ENCODE measurements around the gene HYLS1.

HYLS1 gene

DNA sequence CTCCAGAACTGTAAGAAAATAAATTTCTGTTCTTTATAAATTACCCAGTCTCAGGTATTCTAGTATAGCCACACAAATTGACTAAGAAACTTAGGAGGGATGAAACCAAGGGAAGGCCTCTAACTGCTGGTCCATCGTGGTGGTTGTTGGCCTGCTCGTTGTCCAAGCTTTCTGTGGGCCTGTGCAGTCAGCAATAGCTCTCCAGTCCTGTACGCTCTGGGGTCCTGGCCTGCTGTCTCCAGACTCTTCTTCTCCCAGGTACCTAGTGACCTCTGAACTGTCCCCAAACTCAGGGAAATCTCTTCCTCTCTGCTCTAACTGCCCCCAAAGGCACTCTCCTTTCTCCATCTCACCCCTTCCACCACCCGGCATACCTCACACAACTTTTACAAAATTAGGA is 52.7 kb downstream of the HYLS1 start:
- H3K4me1 ChIP-seq (ENCODE audit: control insufficient read depth, insufficient read depth, low read length) = peaks cover 7% of the 10 kb centered on the region
- H3K9me3 ChIP-seq (ENCODE audit: control insufficient read depth, low read length) = no peaks in the 10 kb centered on the region
- no peaks in the 10 kb centered on the region for H3K36me3 ChIP-seq (ENCODE audit: control insufficient read depth, insufficient read depth, low read length)
- peaks cover 8% of the 10 kb centered on the region for H3K27me3 ChIP-seq (ENCODE audit: control insufficient read depth, insufficient read depth, low read length)
- no peak overlapping the region for H3K9ac ChIP-seq (ENCODE audit: low read length)
- no peak overlapping the region for H3K4me3 ChIP-seq (ENCODE audit: low read length)

GRCh38 chr11:125941267-125941618 is 53.8 kb downstream of the HYLS1 start:
- Histone ChIP-seq H3K4me1 (ENCODE audit: control insufficient read depth, insufficient read depth, low read length) (peaks cover 15% of the 10 kb centered on the region), H3K4me3 (ENCODE audit: low read length) (no peak overlapping the region), H3K9ac (ENCODE audit: low read length) (no peak overlapping the region), H3K36me3 (ENCODE audit: control insufficient read depth, insufficient read depth, low read length) (no peaks in the 10 kb centered on the region), H3K9me3 (ENCODE audit: control insufficient read depth, low read length) (no peaks in the 10 kb centered on the region), H3K27me3 (ENCODE audit: control insufficient read depth, insufficient read depth, low read length) (peaks cover 8% of the 10 kb centered on the region)

DNA sequence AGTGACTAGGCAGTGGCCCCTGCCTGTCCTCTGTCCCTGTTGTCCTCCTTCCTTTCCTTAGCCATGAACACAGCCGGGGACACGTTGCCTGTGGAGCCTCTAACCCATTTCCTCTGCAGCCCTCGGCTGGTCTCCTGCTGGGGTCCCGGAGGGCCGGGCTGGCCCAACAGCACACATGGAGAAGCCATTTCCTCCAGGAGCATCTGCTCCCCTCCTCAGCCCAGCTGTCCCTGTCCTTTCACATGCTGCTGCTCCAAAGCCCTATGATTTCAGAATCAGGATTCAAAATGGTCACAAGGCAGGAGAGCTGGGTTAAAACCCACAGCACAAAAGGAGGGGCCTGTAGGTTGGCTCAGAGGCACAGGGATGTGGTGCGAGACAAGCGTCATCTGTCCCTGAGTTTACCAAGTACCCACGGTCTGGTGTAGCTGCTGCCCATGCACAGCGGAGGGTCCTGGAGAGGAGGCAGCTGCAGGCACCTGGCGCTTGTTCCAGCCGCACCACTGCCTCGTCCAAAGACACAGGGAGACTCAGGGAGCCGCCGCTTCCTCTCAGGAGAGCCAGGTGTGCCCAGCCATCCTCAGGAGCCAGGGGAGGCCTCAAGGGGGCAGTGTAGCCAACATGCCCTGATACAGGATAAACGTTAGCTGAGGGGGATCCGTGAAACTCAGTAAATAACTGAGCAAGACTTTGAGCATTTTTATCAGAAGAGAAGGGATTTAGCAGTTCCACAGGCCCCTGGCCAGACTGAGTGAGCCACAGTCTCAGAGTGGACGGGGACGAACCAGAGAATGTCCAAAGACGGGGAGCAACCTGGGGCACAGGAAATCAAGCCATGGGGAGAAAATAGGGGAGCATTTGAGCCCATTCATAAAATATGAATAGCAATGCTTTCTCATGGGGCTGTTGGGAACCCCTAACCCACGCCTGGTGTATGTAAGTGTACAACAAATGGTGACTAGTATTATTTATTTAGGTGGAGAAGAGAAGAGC is 54.4 kb downstream of the HYLS1 start:
- peaks cover 15% of the 10 kb centered on the region for H3K4me1 ChIP-seq (ENCODE audit: control insufficient read depth, insufficient read depth, low read length)
- no peaks in the 10 kb centered on the region for H3K36me3 ChIP-seq (ENCODE audit: control insufficient read depth, insufficient read depth, low read length)
- H3K9ac ChIP-seq (ENCODE audit: low read length) = no peak overlapping the region
- peaks cover 8% of the 10 kb centered on the region for H3K27me3 ChIP-seq (ENCODE audit: control insufficient read depth, insufficient read depth, low read length)
- no peaks in the 10 kb centered on the region for H3K9me3 ChIP-seq (ENCODE audit: control insufficient read depth, low read length)
- no peak overlapping the region for H3K4me3 ChIP-seq (ENCODE audit: low read length)

- Histone ChIP-seq H3K27me3 (ENCODE audit: control insufficient read depth, insufficient read depth, low read length) (peaks cover 8% of the 10 kb centered on the region), H3K9me3 (ENCODE audit: control insufficient read depth, low read length) (no peaks in the 10 kb centered on the region), H3K4me1 (ENCODE audit: control insufficient read depth, insufficient read depth, low read length) (peaks cover 15% of the 10 kb centered on the region), H3K36me3 (ENCODE audit: control insufficient read depth, insufficient read depth, low read length) (no peaks in the 10 kb centered on the region), H3K4me3 (ENCODE audit: low read length) (no peak overlapping the region), H3K9ac (ENCODE audit: low read length) (no peak overlapping the region)
These were observed 55.4 kb downstream of the HYLS1 start for GRCh38 chr11:125942771-125943428.

- H3K27me3 ChIP-seq (ENCODE audit: control insufficient read depth, insufficient read depth, low read length) = peaks cover 8% of the 10 kb centered on the region
- H3K36me3 ChIP-seq (ENCODE audit: control insufficient read depth, insufficient read depth, low read length) = no peaks in the 10 kb centered on the region
- no peaks in the 10 kb centered on the region for H3K9me3 ChIP-seq (ENCODE audit: control insufficient read depth, low read length)
- no peak overlapping the region for H3K9ac ChIP-seq (ENCODE audit: low read length)
- no peak overlapping the region for H3K4me3 ChIP-seq (ENCODE audit: low read length)
- H3K4me1 ChIP-seq (ENCODE audit: control insufficient read depth, insufficient read depth, low read length) = peaks cover 15% of the 10 kb centered on the region
These were observed 56.3 kb downstream of the HYLS1 start for GRCh38 chr11:125943661-125944349.

DNA sequence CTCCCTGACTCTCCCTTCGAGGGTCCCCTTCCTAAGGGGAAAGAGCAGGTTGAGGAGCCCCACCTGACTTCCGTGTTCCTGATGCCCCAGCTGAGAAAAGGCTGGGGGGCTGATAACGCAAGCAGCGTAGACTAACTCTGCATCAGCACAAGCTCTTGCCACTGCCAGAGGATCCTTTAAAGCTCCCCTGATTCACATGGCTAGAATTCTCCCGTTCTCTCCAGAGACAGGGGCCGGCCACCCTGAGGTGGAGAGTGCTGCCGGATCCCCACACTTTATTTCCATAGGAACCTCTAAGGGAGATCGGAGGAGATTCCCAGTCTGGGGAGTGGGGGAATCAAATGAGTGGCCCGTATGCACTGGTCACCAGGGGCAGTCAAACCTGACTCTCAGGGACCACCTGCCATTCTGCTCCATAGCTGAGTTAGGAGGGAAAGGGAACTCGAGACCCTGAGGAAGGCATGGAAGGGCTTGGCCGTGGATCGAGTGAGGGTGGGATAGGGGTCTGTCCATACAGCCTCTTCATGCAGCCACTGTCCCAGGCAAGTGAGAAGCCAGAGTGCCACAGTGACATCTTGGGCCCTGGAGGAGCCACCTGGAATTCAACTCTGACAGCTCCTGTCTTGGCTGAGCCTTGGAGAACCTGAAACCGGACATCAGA is 57.0 kb downstream of the HYLS1 start:
- Histone ChIP-seq H3K27me3 (ENCODE audit: control insufficient read depth, insufficient read depth, low read length) (peaks cover 8% of the 10 kb centered on the region), H3K36me3 (ENCODE audit: control insufficient read depth, insufficient read depth, low read length) (no peaks in the 10 kb centered on the region), H3K9me3 (ENCODE audit: control insufficient read depth, low read length) (no peaks in the 10 kb centered on the region), H3K4me1 (ENCODE audit: control insufficient read depth, insufficient read depth, low read length) (peaks cover 15% of the 10 kb centered on the region), H3K4me3 (ENCODE audit: low read length) (no peak overlapping the region), H3K9ac (ENCODE audit: low read length) (no peak overlapping the region)

DNA sequence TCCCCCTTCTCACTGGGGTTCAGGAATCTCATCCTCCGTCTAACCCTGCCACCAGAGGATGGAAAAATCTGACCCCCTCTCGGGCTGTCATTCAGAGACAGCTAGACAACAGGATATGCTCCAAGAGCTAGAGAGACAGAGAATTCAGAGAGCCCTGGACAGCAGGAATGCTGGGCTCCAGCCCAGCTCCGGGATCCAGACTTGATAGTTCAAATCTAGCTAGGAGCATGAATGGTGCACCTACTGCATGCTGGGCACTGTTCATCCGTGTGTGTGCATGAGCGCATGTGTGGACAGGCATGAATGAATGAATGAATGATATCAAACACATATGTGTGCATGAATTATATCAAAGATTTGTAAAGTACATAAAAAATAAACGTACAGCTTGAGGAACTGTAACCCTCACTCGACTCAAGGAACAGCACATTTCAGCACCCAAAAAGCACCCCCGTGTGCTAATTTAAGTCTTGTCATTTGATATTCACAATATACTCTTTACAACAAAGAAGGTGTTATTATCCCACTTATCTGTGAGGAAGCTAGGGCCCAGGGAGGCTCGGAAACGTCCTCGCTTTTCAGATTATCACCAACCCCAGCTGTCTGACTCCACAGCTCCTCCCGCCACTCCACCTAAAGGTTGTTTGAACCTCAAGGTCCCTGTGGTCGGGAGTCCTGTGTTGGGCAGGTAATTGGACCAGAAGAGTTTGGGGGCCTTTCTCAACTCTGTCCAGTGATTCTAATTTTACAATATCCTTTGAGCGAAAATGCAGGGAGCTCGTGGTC is 57.7 kb downstream of the HYLS1 start:
- Histone ChIP-seq H3K36me3 (ENCODE audit: control insufficient read depth, insufficient read depth, low read length) (no peaks in the 10 kb centered on the region), H3K4me1 (ENCODE audit: control insufficient read depth, insufficient read depth, low read length) (peaks cover 15% of the 10 kb centered on the region), H3K9me3 (ENCODE audit: control insufficient read depth, low read length) (no peaks in the 10 kb centered on the region), H3K4me3 (ENCODE audit: low read length) (no peak overlapping the region), H3K9ac (ENCODE audit: low read length) (no peak overlapping the region), H3K27me3 (ENCODE audit: control insufficient read depth, insufficient read depth, low read length) (peaks cover 8% of the 10 kb centered on the region)

- H3K9ac ChIP-seq (ENCODE audit: low read length) = no peak within 1 kb of the TSS
These were observed 58.5 kb downstream of the HYLS1 start, which contains the start of gene VSIG10L2 for GRCh38 chr11:125945797-125946520. VSIG10L2 (plus strand) TSS chr11:125946044; CDS start chr11:125946056, 12 bp downstream.

DNA sequence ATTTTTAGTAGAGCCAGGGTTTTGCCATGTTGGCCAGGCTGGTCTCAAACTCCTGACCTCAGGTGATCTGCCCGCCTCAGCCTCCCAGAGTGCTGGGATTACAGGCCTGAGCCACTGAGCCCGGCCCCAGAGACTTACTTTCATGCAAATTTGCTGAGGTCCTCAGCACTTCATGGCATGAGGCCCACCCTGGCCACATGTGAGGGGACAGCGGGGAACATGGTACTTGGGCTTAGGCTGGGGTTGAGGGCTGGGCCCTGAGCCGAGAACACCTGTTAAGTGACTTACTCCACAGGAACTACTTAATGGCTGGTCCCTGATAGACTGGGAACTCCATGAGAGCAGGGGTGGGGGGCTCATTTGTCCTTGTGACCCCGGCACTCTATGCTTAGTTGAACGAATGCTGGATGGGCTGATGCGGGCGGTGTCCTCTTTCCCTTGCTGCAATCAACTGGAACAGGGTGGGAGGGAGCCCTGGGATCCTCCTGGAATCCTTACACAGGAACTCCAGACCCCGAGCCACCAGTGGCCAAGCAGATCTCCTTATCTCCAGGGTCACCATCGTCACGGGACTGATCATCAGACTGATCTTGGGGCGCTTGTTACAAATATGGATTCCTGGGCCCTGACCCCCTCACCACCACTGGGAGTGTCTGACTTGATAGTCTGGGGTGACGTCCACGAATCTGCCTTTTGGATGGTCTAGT is 59.4 kb downstream of the HYLS1 start:
- peaks cover 5% of the 10 kb centered on the region for H3K27me3 ChIP-seq (ENCODE audit: control insufficient read depth, insufficient read depth, low read length)
- H3K4me3 ChIP-seq (ENCODE audit: low read length) = no peak overlapping the region
- peaks cover 25% of the 10 kb centered on the region for H3K4me1 ChIP-seq (ENCODE audit: control insufficient read depth, insufficient read depth, low read length)
- no peaks in the 10 kb centered on the region for H3K36me3 ChIP-seq (ENCODE audit: control insufficient read depth, insufficient read depth, low read length)
- no peaks in the 10 kb centered on the region for H3K9me3 ChIP-seq (ENCODE audit: control insufficient read depth, low read length)
- no peak overlapping the region for H3K9ac ChIP-seq (ENCODE audit: low read length)

More at GRCh38 chr11:125945797-125946520, 58.5 kb downstream of the HYLS1 start, which contains the start of gene VSIG10L2:
- Histone ChIP-seq H3K9me3 (ENCODE audit: control insufficient read depth, low read length) (no peaks in the 10 kb centered on the region), H3K4me1 (ENCODE audit: control insufficient read depth, insufficient read depth, low read length) (peaks cover 19% of the 10 kb centered on the region), H3K27me3 (ENCODE audit: control insufficient read depth, insufficient read depth, low read length) (peaks cover 8% of the 10 kb centered on the region), H3K4me3 (ENCODE audit: low read length) (no peak within 1 kb of the TSS), H3K36me3 (ENCODE audit: control insufficient read depth, insufficient read depth, low read length) (no peaks in the 10 kb centered on the region)

Measured in mucosa of stomach (tissue), 1 donor.